Tibial nerve (tissue), 4 donors: ENCODE results near the gene TRAPPC5. TPM values are rescaled to one million over a fixed set of nuclear protein-coding genes. Genes with fewer than 3 reads are reported as not detected.

Experiments
- DNase-seq, 2 donors: peaks; one replicate each; pipeline ENCODE4 v3.0.0-alpha.2; 2019; ENCODE audit warnings: low spot score in 2 of 2
- H3K27ac ChIP-seq, 4 donors: fragments of 200-600 bp; sonication (generic) in 3 of 4; one replicate each; pipeline ENCODE4 v1.5.1; 2017 to 2019; ENCODE audit warnings: mild to moderate bottlenecking in 1 of 4
- H3K27me3 ChIP-seq, 2 donors: fragments of 200-600 bp; sonication (generic) in 1 of 2; one replicate each; pipeline versions ENCODE4 v1.5.1 to v1.6.0; 2017 to 2019
- H3K36me3 ChIP-seq, 3 donors: fragments of 200-600 bp; sonication (generic); one replicate each; pipeline ENCODE4 v1.5.1; 2018 to 2019
- H3K4me1 ChIP-seq, 4 donors: fragments of 200-600 bp; sonication (generic) in 3 of 4; one replicate each; pipeline ENCODE4 v1.5.1; 2017 to 2019
- H3K4me3 ChIP-seq, 4 donors: fragments of 200-600 bp; sonication (generic) in 3 of 4; one replicate each; pipeline ENCODE4 v1.5.1; 2017 to 2019; ENCODE audit warnings: mild to moderate bottlenecking in 1 of 4, moderate library complexity in 1 of 4
- H3K9me3 ChIP-seq, 4 donors: fragments of 200-600 bp; sonication (generic) in 3 of 4; one replicate each; pipeline ENCODE4 v1.5.1; 2017 to 2019
- EP300 ChIP-seq, 2 donors: sonication (generic); formaldehyde crosslinking; IDR thresholded peaks; one replicate each; pipeline ENCODE4 v1.6.1; 2017; ENCODE audit warnings: antibody characterized with exemption in 2 of 2, mild to moderate bottlenecking in 1 of 2
- POLR2A ChIP-seq, 2 donors: fragments of 450-650 bp; IDR thresholded peaks; one replicate each; pipeline ENCODE4 v1.6.1; 2017; ENCODE audit warnings: antibody characterized with exemption in 2 of 2, mild to moderate bottlenecking in 2 of 2, moderate library complexity in 2 of 2
- WGBS, 2 donors: methylation state at CpG; one replicate each; pipeline ENCODE4 v1.1.5; 2018; 5-methylcytosine and 5-hydroxymethylcytosine counted together
- total RNA-seq, 4 donors: library from RNA; depleted of rRNA; stranded (reverse); fragments of >200 nt; gene quantifications; one replicate each; pipeline ENCODE4 v1.1.0, GENCODE V29; 2016
- TF ChIP-seq, protein P1 (sequence below), 5 experiments: fragments of 200-600 bp in 3 of 5; fragments of 450-650 bp in 2 of 5; sonication (generic) in 3 of 5; IDR thresholded peaks; one replicate each; pipeline ENCODE4 v1.5.1; 2016 to 2019; ENCODE audit warnings: antibody characterized with exemption in 5 of 5, mild to moderate bottlenecking in 3 of 5, moderate library complexity in 2 of 5

TRAPPC5 gene
- total RNA-seq, 4 donors from 2014 or later = 26.9 to 47.5 (median 37.0) TPM

DNA sequence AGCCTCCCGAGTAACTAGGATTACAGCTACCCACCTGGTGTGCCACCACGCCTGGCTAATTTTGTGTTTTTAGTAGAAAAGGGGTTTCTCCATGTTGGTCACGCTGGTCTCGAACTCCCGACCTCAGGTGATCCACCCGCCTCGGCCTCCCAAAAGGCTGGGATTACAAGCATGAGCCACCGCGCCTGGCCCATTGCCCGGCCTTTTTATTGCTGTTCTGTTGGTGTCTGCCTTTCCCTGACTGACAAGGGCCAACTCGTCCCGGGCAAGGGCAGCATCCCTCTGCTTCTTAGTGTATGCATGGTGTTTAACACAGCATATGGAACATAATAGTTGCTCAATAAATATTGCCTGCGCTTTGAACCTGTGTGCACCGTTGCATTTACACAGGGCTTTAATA lies 18.0 kb upstream of the TRAPPC5 start:
- Histone ChIP-seq H3K27ac (no peak overlapping the region), H3K27me3 (peaks cover 0 to 11% of the 10 kb centered on the region in 2 donors), H3K9me3 (no peaks in the 10 kb centered on the region), H3K36me3 (no peaks in the 10 kb centered on the region), H3K4me1 (no peaks in the 10 kb centered on the region), H3K4me3 (no peak overlapping the region)
- TF ChIP-seq EP300 (IDR thresholded peaks at IDR 0.05) (no peak), POLR2A (IDR thresholded peaks at IDR 0.05) (no peak)
- TF ChIP-seq, protein P1, sequence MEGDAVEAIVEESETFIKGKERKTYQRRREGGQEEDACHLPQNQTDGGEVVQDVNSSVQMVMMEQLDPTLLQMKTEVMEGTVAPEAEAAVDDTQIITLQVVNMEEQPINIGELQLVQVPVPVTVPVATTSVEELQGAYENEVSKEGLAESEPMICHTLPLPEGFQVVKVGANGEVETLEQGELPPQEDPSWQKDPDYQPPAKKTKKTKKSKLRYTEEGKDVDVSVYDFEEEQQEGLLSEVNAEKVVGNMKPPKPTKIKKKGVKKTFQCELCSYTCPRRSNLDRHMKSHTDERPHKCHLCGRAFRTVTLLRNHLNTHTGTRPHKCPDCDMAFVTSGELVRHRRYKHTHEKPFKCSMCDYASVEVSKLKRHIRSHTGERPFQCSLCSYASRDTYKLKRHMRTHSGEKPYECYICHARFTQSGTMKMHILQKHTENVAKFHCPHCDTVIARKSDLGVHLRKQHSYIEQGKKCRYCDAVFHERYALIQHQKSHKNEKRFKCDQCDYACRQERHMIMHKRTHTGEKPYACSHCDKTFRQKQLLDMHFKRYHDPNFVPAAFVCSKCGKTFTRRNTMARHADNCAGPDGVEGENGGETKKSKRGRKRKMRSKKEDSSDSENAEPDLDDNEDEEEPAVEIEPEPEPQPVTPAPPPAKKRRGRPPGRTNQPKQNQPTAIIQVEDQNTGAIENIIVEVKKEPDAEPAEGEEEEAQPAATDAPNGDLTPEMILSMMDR (IDR thresholded peaks at IDR 0.05) = no peak
- DNase-seq = no peak
- 82 to 88% methylated on average over 14 of the region's 14 CpGs for WGBS, 2 donors

DNA sequence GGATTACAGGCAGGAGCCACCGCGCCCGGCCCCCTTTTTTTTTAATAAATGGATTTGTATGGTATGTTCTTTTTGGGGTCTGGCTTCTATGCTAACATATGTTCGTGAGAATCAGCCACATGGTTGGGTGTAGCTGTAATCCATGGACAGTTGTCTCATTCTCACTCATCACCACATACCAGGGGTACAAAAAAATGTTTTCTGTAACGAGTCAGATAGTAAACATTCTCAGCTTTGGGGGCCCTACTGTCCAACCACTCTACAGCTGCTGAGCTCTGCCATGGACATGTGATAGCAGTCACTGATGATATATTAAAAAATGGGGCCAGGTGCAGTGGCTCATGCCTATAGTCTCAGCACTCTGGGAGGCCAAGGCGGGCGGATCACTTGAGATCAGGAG lies 16.9 kb upstream of the TRAPPC5 start:
- no peaks in the 10 kb centered on the region for H3K36me3 ChIP-seq
- TF ChIP-seq EP300 (IDR thresholded peaks at IDR 0.05) (no peak), POLR2A (IDR thresholded peaks at IDR 0.05) (no peak)
- TF ChIP-seq, protein P1 (IDR thresholded peaks at IDR 0.05) = no peak
- no peak for DNase-seq
- no peak overlapping the region for H3K4me3 ChIP-seq
- no peak overlapping the region for H3K27ac ChIP-seq
- H3K27me3 ChIP-seq = peaks cover 0 to 11% of the 10 kb centered on the region in 2 donors
- H3K4me1 ChIP-seq = no peaks in the 10 kb centered on the region
- 78 to 82% methylated on average over 7 of the region's 7 CpGs for WGBS, 2 donors
- no peaks in the 10 kb centered on the region for H3K9me3 ChIP-seq

DNA sequence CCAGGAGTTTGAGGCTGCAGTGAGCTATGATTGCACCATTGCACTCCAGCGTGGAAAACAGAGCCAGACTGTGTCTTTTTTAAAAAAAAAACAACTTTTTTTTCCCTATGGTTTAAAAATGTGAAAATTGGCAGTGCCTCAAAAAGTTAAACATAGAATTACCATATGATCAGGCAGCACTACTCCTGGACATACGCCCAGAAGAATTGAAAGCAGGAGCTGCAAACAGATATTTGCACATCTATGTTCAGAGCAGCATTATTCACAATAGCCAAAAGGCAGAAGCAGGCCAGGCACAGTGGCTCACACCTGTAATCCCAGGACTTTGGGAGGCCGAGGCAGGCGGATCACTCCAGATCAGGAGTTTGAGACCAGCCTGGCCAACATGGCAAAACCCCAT lies 15.6 kb upstream of the TRAPPC5 start:
- H3K9me3 ChIP-seq = no peaks in the 10 kb centered on the region
- DNase-seq = no peak
- 35 to 53% methylated on average over 4 of the region's 4 CpGs for WGBS, 2 donors
- TF ChIP-seq, protein P1 (IDR thresholded peaks at IDR 0.05) = no peak
- TF ChIP-seq POLR2A (IDR thresholded peaks at IDR 0.05) (no peak), EP300 (IDR thresholded peaks at IDR 0.05) (no peak)
- peaks cover 0 to under 1% (median 0%) of the 10 kb centered on the region in 4 donors for H3K4me1 ChIP-seq
- H3K4me3 ChIP-seq = no peak overlapping the region
- H3K36me3 ChIP-seq = no peaks in the 10 kb centered on the region
- H3K27me3 ChIP-seq = peaks cover 0 to 23% of the 10 kb centered on the region in 2 donors
- H3K27ac ChIP-seq = no peak overlapping the region

DNA sequence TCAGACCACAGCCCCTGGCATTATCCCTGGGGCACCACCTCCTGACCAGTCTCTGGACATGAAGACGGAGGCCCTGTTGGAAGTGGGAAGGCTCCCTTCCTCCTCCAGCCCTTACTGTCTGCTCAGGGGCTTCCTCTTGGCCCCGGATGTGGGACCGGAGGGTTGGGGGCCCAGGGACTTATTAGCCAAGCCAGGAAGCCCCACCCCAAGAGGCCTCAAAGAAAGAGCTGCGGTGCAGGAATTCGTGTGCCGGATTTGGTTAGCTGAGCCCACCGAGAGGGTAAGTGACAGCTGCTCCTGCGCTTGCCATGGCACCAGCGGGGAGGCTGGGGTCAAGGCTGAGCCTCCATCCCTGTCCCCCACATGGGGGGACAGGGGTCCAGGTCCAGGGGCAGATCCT lies 11.8 kb upstream of the TRAPPC5 start, which contains the start of gene RETN:
Gene RETN (plus strand): TSS at position 208 of the 400 bp plus-strand sequence. CDS start 278 bp downstream, outside the sequence.
- peaks cover 0 to 6% (median 0%) of the 10 kb centered on the region in 4 donors for H3K4me1 ChIP-seq
- TF ChIP-seq, protein P1 (IDR thresholded peaks at IDR 0.05) = no peak
- TF ChIP-seq EP300 (IDR thresholded peaks at IDR 0.05) (no peak), POLR2A (IDR thresholded peaks at IDR 0.05) (no peak)
- no peak within 1 kb of the TSS for H3K27ac ChIP-seq
- H3K9me3 ChIP-seq = no peaks in the 10 kb centered on the region
- 68 to 84% methylated on average over 9 of the region's 9 CpGs for WGBS, 2 donors
- peaks cover 0 to 46% of the 10 kb centered on the region in 2 donors for H3K27me3 ChIP-seq
- H3K36me3 ChIP-seq = no peaks in the 10 kb centered on the region
- no peak for DNase-seq
- no peak within 1 kb of the TSS for H3K4me3 ChIP-seq

DNA sequence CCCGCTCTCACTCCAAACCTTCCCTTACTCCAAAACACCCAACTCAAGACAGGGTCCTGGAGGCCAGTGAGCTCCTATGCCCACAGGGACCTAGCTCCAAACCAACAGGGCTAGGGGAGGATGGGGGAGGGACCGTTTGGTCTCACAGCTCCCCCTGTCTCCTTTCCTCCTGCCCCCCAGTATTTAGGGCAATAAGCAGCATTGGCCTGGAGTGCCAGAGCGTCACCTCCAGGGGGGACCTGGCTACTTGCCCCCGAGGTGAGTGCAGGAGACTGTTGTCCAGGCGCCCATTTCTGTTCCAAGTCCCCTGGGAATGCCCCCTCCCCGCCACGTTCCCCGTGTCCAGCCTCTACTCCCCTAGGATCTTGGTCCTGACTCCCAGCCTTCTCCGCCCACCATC lies 11.0 kb upstream of the TRAPPC5 start:
- no peak overlapping the region for H3K4me3 ChIP-seq
- no peak for DNase-seq
- TF ChIP-seq, protein P1 (IDR thresholded peaks at IDR 0.05) = no peak
- no peak for TF ChIP-seq EP300 (IDR thresholded peaks at IDR 0.05)
- no peak for TF ChIP-seq POLR2A (IDR thresholded peaks at IDR 0.05)
- no peaks in the 10 kb centered on the region for H3K9me3 ChIP-seq
- H3K27ac ChIP-seq = no peak overlapping the region
- H3K27me3 ChIP-seq = peaks cover 0 to 40% of the 10 kb centered on the region in 2 donors
- 24 to 29% methylated on average over 9 of the region's 9 CpGs for WGBS, 2 donors
- H3K36me3 ChIP-seq = no peaks in the 10 kb centered on the region
- H3K4me1 ChIP-seq = peaks cover 0 to 11% (median 0%) of the 10 kb centered on the region in 4 donors
